HCEC 1CT (cell line): ENCODE measurements around the gene UBXN11.

Experiments used
- DNase-seq: peaks from one replicate; pipeline ENCODE4 v3.0.0-alpha.2; 2017

The UBXN11 gene, protein sequence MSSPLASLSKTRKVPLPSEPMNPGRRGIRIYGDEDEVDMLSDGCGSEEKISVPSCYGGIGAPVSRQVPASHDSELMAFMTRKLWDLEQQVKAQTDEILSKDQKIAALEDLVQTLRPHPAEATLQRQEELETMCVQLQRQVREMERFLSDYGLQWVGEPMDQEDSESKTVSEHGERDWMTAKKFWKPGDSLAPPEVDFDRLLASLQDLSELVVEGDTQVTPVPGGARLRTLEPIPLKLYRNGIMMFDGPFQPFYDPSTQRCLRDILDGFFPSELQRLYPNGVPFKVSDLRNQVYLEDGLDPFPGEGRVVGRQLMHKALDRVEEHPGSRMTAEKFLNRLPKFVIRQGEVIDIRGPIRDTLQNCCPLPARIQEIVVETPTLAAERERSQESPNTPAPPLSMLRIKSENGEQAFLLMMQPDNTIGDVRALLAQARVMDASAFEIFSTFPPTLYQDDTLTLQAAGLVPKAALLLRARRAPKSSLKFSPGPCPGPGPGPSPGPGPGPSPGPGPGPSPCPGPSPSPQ

DNA sequence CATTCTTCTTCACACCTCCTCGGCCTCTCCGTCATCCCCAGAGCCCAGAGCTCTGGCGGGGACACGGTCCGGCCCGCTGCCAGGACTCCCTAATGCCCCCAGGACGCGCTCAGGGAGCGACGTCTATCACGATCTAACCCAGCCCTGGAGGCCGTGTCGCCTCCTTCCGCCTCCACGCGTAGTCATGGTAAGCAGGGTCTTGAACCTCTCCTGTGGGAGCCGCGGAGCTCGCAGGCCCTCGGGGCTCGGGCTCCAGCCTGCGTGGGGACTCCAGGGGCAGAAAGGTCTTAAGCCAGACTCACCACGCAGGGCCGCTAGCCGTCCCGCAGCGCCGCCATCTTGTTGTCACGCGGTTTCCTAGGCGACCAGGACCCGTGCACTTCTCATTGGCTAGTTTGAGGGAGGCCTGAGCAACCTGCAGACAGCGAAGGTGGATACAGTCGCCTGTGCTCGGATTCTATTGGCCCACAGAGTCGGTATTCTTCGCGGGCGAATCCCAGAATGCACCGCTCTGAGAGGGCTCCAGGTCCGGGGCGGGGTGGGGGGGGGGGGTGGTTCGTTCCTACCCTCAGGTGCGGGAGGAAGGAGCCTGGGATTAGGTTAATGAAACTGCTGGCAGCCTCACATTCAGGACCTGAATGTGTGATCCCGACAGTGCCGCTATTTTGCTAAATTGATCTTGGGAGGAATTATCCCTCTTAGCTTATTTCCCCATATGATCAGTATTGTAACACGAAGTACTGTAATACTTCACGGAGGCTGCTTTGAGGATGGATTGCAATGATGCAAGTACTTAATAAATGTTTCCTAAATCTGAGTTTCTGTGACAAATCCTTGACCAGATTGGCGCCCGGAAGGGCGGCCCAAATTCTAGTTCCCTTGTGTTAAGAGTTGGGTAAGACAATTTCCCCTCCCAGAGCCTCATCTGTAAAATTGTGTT is at the start of gene UBXN11:
UBXN11 (minus strand) TSS at position 347 of the 940 bp plus-strand sequence. CDS start 3,753 bp downstream, outside the sequence.
- peak; percentile 93 for DNase-seq

DNA sequence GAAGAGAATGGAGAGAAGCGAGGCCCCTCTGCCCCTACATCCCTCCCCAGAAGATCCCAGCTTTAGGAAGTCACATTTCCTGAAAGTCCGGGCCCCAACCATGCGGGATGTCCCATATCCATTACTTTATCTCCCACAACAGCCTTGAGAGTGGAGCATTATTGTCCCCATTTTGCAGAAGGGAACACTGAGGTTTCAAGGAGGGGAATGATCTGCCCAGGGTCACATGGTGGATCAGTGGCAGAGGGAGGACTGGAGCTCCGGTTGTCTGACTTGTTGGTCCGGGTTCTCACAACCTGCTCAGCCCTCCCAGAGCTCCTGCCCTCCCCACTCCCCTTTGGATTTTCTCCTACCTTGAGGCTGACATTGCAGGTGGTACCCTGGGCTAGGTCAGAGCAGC is 49.7 kb upstream of the UBXN11 start:
- no peak for DNase-seq

DNA sequence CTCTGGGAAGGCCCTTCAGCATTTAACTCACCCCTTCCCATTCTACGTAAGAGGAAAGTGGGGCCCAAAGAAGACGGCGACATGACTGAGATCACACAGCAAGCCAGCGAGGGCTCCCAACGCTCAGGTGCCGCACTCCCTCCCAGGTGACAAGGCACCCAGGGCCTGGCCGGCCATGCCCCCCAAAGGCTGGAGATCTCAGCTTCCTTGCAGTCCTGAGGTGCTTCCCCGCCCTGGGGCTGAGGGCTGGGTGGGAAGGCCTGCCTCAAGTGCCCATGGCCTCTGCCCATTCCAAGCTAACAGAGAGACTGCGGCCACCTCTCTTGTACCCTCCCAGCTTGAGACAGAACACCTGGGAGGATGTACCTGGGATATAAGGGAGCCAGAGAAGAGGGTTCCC is 48.5 kb upstream of the UBXN11 start:
- no peak for DNase-seq

DNA sequence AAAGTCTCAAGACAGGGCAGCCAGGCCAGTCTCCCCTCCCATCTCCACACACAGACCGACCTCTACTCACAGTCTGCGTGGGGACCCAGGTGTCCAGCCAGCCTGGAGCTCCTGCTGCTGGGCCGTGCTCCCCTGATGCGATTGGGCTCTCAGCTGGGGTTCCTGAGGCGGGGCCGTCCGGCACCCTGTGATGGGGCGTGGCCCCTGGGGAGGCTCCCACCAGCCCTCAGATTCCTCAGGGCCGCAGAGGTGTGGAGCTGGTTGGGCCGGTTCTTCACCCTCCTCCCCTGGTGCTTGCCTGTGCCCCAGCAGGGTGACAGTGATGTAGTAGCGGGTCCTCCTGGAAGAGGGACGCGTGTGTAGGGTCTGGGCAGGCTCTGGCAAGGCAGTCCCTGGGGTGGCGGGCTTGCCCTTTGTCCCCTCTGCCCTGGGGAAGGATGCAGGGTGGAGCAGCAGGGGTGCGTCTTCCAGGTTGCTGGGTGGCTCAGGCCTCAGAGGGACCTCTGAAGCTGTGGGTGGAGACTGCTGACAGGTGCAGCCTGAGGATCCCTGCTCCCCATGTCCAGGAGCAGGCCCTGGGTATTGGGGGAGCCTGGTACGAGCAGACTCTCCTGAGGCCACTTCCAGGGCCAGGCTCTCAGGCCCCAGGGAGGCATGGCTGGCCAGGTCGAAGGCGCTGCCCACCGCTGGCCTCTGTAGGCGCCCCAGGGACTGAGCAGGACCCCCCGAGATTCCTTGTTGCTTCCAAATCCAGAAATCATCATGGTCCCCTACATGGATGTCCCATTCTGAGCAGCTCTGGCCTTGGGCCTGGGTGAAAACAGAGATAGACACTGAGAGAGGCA is 47.8 kb upstream of the UBXN11 start, which contains the start of gene CRYBG2:
CRYBG2 (minus strand) TSS at position 155 of the 845 bp plus-strand sequence. CDS start 7,473 bp downstream, outside the sequence.
- no peak for DNase-seq

DNA sequence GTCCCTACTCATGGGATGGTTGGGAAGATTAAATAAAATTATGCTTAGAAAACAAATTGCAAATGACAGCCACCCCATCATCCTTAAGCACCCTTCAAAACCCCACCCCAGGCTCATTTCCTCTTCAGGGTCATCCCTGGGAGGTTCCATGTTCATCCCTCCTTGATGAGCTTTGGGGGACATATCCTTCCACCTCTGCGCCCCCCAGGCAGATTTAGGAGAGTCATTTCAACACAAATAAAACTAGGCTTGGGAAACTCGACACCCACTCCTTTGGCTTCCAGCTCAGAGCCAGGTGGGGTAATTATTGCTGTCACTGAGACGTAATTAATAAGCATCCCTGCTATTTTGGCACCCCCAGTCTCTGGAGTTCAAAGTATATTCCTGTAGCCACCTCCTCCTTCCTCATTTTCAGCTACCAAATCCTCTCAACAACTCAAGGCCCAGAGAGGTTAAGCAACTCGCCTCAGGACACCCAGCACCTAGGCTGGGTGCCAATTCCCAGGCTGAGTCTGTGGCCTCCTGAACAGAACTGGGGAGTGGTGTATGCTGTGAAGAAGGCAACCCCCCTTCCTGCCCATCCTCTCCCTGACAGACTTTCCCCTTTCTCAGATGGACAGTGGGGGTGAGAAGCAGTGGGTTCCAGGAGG is 46.9 kb upstream of the UBXN11 start:
- DNase-seq: no peak

DNA sequence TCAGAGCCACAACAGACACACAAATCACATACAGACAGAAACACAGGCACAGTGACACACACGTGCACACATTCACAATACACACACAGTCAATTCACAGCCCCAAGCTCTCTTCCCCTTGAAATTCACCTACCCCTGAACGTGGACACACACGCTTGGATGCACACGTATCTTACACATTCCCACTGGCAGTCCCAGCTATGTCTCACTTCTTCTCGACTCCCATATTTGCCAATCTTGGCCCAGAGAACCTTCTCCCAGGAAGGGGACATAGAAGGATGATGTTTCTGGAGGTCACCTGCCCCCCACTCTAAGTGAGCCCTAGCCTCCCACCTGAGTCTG is 45.9 kb upstream of the UBXN11 start:
- DNase-seq: no peak

DNA sequence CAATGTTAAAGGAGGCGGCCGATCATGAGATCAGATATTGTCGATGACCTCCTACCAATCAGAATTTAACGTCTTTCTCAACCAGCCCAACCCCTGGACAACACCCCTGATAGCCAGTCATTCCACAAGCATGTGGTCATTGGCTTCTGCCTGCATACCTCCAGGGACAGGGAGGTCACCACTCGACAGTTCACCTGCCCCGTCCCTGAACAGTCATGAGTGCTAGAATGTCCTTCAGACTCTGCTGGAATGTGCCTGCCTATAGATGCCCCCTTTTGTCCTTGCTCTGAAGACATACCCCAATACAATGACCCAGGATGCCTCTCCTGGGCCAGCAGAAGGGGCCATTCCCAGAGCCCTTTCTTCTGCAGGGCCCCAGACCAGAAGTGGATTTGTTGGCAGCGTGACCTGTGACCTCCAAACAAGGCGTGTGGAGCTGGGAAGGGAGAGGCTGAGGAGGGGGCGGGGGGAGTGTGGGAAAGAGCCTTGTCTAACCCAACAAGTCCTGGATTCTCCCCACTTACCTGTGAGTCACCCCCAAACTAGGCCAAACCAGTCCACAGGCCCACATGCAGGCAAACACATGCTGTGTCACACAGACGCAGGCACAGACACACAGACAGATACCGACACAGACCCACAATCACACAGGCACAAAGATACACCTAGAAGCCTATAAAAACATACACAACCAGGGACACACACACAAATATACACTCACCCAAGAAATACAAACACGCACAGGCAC is 45.3 kb upstream of the UBXN11 start:
- peak; percentile 40 for DNase-seq

DNA sequence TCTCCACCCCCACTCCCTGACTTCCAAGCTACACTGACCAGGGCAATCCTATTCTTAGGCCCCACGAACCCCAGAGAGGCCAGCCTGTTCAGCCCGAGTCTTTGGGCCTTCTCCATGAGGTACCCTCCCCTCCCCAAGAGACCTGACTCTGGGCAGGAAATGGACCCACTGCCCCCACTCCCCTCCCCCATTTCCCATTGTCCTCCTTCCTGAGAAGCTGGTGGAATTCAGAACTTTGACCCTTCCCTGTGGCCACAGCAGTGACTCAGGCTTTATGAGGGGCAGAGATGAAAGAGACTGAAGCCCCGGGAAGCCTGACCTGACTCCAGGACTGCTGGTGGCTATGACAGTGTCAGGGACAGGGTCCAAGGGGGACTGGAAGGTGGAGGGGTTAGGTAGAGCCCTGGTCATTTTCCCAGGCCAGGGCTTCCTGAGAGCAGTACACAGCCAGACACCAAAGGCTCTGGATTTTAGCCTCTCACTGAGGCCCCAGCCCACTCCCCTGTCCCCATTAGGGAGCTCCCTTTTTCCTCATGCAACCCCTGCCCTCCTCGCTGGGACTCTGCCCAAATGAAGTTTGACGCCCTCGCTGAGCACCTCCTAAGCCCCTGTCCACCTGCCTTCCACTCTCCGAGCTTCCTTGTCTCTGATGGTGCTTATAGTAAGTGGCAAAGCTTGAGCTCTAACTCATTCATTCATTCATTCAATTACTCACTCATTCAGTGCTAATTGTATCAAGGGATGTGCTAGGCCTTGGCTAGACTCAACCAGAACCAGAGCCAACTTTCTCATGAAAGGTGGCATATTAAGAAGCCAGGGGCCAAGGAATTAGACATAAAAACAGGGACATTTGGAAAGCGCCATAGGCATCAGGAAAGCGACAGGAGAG is 44.5 kb upstream of the UBXN11 start:
- DNase-seq: peak; percentile 37

DNA sequence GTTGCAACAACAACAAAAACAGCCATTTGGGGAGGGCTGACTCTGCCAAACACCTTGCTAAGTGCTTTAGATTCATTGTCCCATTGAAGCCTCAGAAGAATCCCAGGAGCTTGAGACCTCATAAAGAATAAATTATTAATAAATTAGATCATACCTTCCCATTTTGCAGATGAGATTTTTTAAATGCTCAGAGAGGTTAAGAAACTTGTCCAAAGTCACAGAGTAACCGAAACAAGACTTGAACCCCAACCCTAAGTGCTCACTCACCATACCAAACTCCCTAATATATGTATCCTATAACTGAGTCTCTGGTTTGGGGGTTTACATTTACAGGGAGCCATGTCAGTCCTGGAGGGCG is 43.9 kb upstream of the UBXN11 start:
- DNase-seq: no peak

DNA sequence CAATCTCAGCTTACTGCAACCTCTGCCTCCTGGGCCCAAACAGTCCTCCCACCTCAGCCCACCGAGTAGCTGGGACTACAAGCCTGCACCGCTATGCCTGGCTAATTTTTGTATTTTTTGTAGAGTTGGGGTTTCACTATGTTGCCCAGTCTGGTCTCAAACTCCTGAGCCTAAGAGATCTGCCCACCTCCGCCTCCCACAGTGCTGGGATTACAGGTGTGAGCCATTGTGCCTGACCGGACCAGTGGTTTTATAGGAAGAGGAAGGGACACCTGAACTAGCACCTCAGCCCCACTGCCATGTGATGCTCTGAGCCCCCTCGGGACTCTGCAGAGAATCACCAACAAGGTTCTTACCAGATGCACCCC is 43.4 kb upstream of the UBXN11 start:
- no peak for DNase-seq

DNA sequence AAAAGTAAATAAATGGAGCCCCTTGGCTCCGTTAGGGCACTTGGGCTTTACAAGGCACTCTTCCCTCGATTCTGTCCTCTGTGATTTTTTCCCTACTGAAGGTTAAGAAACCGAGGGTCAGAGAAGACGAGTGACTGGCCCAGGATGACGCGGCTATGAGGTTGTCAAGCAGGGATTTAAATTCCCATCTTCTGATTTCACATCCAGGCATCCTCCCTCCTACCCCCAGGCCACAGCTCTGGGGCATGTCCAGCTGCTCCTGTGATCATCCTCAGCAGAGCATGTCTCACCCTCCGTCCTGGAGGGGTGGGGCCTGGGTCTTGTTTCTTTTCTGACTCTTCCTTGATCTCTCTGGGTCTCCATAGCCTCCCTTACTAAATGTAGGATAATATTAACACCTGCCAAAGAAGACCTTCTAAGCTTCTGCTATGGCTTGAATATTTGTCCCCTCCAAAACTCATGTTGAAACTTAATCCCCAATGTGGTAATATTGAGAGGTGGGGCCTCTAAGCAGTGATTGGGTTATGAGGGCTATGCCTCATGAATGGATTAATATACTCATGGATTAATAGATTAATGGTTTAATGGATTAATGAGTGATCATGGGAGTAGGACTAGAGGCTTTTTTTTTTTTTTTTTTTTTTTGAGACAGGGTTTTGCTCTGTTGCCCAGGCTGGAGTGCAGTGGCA is 42.9 kb upstream of the UBXN11 start:
- DNase-seq: peak; percentile 90

DNA sequence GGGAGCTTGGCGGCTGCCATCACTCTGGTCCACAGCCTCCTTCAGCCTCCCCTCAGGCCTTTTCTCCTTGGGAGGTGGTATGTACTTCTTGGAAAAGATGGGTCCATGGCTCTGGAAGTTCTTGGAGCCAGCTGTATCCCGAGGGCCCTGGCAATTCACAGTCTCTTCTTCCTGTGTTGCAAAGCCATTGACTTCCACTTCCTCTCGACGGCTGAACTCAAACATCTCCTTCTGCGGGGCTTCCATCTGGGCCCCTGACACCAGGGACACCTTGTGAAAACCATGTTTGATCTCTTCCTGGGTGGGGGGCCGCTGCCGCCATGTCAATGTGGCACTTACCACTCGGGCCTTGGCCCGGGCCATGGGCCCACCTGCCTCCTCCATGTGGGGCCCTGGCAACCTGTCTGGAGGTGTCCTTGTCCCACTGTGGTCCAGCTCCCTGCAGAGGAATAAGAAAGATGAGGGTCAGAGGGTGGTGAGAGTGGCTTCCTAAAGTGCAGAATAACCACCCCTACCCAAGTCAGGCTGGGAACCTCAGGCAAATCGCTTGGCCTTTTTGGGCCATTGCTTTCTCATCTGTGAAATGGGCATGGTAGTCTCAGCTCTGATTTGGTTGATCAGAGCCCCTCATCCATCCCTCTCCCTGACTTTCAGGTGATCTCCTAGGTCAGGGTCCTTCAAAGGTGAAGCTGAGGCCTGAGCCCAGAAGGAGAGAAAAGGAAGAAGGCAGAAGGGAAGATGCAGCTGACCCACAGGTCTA is 40.0 kb upstream of the UBXN11 start:
- DNase-seq: no peak

DNA sequence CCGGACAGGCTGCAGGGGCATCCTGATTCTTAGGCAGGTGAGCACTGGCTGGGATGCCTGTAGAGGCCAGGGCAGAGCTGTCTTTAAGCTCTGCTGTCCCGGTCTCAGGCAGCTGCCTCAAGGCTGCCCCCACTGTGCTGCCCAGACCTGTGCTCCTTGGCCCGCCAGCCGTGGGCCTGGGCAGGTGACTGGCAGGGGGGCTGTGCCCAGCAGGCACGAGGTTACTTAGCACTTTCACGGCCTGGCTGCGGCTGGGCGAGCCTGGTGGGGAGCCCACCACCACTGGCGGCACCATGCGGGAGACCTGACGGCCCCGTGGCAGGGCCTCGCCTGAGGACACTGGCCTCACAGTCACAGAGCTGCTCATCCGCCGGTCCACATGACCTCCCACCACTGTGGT is 39.3 kb upstream of the UBXN11 start:
- DNase-seq: no peak

DNA sequence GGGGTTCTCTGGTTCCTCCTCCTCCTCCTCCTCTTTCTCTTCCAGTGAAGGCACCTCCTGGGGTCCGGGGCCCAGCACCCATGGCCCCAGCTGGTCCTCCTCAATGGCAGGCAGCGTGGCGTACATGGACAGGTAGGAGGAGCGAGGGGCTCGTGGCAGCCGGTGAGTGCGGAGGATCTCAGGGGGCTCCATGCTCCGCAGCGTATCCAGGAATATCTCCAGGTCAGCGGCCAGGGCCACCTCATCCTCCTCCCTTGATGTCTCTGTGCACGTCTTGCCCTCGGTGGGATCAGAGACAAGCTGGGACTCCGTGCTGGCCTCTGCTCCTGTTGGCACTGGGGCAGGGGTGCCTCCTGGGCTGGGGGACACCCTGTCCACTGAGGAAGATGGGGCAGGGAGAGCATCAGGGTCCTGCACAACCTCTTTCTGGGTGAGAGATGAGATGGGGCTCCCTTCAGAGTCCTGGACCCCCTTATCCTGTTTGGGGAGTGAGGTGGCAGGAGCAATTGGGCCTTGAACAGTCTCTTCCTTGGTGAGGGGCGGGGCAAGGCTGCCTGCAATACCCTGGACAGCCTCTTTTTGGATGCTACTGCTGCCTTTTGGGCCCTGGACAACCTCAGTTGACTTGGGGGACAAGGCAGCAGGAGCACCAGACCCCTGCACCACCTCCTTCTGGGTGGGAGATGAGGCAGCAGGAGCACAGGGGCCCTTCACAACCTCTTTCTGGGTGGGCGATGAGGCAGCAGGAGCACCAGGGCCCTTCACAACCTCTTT is 37.9 kb upstream of the UBXN11 start:
- DNase-seq: no peak

DNA sequence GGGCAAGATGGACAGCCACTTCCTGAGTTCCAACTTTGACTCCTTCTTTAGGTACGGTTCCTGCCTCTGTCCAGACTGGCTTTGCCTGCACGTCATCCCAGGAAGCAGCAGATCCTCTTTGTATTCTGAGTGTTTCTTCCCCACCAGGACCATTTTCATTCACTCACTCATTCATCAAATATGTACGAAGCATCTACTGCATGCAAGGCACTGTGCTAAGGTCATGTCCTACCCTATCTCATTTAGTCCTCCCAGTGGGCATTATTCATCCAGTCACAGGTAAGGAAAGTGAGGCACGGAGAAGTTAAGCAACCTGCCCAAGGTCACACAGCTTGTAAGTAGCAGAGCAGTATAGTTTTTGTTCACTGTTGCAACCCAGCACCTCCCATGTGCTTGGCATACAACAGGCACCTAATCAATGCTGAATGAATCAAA is 33.6 kb upstream of the UBXN11 start:
- no peak for DNase-seq

DNA sequence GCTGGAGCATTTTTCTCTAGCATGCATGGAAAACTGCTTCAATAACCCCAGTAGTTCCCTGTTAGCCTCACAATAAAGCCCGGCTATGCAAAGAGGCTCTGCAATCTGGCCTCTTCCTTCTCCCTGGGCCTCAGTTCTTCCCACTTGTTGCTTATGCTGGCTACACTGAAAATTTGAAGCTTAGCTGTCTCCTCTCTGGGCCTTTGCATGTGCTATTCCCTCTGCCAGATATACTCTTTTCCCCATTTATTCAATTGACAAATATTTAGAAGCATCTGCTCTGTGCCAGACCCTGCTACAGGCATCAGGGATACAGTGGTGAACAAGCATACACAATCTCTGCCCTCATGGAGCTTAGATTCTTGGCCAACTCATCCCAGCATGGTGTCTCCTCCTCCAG is 32.2 kb upstream of the UBXN11 start:
- DNase-seq: no peak

DNA sequence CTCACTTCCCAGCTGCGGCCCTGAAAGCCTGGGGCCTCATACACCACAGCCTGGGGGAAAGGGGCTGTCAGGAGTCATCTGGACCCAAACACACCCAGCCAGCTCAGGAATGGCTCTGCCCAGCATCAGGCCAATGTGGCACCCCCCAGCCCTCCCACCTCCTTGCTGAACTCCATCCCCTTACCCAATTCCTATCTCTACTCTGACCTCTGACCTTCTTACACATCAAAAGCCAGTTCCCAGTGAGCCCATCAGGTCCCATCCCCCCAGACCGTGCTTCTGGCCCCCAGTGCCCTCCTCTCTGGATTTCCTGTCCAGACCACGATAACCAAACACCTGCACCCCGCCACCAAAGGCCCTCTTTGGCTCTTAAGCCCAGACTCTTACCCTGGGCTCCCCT is 31.2 kb upstream of the UBXN11 start:
- no peak for DNase-seq

DNA sequence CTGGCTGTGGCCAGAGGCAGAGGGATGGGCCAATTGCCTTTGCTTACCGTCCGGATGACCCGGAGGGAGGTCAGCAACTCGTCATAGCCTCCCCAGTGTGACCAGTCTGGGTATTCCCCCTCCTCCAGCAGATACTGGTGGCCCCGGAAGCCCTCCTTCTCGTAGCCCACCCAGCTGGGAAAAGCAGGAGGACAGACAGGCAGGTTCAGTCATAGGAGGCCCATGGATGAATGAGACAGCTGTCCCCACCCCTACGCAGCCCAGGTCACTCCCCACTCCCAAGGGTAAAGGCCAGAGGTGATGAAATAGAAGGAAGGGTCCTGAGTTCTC is 30.7 kb upstream of the UBXN11 start:
- DNase-seq: no peak
